GM18861 (cell line): ENCODE measurements around the gene SNCG.
"Not testable (repeated sequence)": the region's sequence is repeated elsewhere in the genome, so short reads cannot be mapped to it uniquely, and the experiment has no call there.

ENCODE experiments used
- ATAC-seq: cut with Tn5 transposase; IDR thresholded peaks from one replicate; pipeline ENCODE4 v1.9.1; 2021; ENCODE audit not compliant: unreplicated experiment

SNCG gene

GRCh38 chr10:86958116-86958900 is at the start of gene SNCG:
TSS of gene SNCG (plus strand) at chr10:86958599. CDS start at chr10:86958698, 99 bp downstream.
- no peak for ATAC-seq

DNA sequence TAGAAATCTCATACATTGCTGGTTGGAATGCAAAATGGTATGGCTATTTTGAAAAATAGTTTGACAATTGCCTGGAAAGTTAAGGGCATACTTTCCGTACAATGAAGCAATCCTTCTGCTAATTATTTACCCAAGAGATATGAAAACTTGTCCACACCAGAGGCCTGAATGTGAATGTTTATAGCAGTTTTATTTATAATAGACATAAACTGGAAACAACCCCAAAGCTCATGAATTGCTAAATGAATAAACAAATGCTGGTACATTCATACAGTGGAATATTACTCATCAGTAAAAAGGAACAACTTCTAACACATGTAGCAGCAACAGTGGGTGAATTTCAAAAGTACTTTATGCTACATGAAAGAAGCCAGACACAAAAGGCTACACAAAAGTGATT is 43.7 kb upstream of the SNCG start:
- ATAC-seq: no peak

GRCh38 chr10:86918022-86918471 is 40.4 kb upstream of the SNCG start:
- ATAC-seq: no peak

GRCh38 chr10:86922553-86922961 is 35.8 kb upstream of the SNCG start:
- no peak for ATAC-seq

DNA sequence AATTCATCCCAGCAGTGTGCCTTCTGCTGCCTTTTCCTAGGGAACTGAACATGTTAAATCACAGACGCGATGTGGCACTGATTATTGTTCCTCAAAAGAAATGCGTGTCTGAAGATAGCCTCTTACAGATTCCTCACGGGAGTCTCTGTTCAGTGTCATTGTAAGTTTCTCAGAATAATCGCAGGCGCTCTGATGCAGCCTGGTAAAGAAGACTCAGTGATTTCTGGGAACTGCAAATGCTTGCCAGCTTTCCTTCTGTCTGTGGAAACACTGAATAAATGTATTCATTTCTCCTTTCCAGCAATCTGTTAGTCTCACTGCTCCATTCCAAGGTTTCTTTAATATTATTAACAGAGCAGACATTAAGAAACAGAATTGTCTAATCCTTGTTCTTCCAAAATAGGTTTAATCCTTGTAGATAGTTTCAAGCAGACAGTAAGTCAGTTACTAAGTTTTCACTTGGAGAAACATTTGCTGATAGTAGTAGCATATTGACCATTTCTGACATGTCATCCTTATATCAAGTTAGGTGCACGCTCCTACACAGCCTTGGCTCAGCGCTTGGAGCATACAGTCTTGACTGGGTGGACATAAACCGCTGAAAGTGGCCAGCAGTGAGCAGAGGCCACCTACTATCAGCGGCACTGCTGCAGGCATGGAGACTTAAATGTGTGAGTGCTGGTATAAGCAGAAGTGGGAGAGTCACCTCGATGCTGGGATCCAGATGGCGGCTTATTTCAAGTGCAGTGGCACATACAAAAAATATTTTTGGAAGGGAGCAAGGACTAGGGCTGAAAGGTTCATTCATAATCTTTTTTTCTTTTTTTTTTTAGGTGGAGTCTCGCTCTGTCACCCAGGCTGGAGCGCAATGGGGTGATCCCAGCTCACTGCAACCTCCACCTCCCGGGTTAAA is 28.7 kb upstream of the SNCG start:
- ATAC-seq: no peak

GRCh38 chr10:86931872-86932271 is 26.5 kb upstream of the SNCG start:
- ATAC-seq: no peak

GRCh38 chr10:86932674-86933073 is 25.7 kb upstream of the SNCG start:
- ATAC-seq: no peak

- ATAC-seq: not testable (repeated sequence)
Measured at GRCh38 chr10:86934162-86934711, 24.2 kb upstream of the SNCG start.

DNA sequence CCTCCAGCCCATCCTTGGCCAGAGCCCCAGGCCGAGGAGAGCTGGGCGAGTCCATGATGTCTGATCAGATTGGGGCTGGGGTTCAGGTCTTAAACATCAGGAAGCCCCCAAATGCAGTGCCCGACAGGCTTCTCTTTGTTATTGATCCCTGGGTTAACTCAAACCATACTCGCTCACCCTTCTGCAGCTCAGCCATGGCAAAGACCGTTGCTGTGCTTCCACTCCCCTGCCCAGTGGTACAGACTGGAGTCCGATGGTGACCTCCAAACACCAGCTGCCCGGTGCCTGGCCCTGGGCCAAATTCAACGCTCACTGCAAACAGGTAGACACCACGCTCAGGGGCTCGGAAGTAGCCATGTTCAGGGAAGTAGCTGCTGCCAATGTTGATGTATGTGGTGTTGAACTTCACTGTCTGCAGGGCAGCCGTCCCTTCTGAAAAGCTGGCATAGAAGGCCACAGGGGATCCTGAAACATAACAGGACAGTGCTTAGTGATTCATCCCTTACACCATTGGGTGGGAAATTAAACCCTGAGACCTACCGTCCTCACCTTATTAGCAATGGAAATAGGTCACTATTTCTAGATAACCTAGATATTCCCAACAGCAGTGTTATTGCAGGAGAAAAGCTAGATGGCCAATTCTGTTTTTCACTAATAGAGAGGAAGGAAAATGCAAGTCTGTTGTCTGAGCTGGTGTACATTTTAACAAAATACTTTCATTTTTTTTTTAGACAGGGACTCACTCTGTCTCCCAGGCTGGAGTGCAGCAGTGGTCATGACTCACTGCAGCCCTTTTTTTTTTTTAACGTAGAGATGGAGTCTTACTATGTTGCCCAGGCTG is 21.5 kb upstream of the SNCG start:
- no peak for ATAC-seq

- ATAC-seq: no peak
Measured at GRCh38 chr10:86937502-86938154, 20.8 kb upstream of the SNCG start.

DNA sequence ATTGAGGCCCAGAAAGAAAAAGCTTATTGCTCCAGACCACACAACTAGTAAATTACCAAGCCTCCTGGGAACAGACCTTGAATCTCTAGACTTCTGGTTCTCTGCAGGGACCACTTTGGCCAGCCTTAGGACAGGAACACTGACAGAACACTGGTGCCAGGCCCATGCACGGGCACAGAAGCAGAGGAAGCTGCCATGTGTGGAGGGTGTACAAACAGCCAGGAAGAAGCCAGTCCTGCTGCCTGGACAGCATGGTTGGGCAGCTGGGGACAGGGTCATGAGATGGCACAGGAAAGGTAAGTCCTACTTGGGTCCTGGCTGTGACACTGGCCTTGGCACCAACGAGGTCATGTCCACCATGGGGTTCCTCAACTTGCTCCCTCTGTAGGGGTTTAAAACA is 20.1 kb upstream of the SNCG start:
- no peak for ATAC-seq

GRCh38 chr10:86940076-86940475 is 18.3 kb upstream of the SNCG start:
- ATAC-seq: not testable (repeated sequence)

GRCh38 chr10:86940677-86941076 is 17.7 kb upstream of the SNCG start:
- ATAC-seq: no peak

DNA sequence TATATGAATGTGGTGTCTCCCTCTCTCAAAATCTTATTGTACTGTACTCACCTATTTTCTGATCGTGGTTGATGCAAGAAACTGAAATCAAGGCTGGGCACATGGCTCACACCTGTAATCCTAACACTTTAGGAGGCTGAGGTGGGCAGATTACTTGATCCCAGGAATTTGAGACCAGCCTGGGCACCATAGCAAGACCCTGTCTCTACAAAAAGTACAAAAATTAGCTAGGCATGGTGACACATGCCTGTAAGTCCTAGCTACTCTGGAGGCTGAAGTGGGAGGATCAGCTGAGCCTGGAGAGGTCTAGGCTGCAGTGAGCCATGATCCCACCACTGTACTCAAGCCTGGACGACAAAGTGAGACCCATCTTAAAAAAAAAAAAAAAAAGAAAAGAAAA is 17.0 kb upstream of the SNCG start:
- no peak for ATAC-seq

DNA sequence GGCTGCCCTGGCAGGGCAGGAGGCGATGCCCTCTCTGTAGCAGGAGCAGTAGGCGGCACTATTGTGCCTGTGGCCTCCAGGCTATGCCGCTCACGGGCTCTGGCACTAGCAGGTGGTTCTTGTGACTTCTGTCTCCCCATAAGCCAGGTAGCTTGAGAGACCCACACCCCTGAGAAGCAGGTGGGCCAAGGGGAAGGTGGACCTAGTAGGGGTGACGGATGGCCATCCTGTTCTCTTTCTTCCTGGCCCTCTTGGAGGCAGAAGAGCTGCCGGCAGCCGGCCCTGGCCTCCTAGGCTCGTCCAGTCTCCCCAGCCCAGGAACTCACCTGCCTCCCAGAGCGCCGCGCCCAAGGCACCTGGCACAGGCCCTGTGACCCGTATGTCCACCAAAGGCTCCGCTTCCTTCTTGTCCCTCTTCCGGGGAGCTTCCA is 16.4 kb upstream of the SNCG start:
- no peak for ATAC-seq

- ATAC-seq: no peak
Measured at GRCh38 chr10:86942441-86943315, 15.7 kb upstream of the SNCG start.

DNA sequence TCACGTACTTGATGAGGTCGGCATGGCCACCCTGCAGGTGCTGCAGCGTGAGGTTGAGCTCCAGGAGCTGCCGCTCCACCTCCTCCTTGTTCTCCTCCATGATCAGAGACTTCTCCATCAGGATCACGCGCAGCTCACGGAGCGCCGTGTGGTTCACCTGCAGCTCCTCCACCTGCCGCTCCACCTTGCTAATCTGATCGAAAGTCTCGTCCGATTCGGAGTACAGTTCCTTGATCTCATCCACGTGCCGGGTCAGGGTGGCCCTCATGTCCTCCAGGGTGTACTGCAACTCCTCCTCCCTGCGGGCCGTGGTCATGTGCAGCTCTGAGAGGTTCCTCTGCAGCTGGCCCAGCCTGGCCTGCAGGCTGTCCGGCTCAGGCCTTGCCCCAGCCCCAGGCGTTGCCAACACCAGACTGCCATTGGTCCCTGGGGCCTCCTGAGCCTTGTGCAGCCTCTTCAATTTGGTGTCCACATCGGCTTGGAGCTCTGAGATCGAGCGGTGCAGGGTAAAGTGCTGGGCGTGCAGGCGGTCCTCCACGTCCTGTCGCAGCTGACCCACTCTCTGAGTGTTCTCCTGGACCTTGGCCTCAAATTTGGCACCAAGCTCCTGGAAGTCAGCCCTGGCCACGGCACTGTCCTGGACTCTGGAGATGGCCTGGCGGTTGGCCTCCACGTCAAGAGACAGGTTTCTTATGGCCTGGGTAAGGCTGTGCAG is 14.9 kb upstream of the SNCG start:
- no peak for ATAC-seq

GRCh38 chr10:86944031-86944419 is 14.4 kb upstream of the SNCG start:
- no peak for ATAC-seq

DNA sequence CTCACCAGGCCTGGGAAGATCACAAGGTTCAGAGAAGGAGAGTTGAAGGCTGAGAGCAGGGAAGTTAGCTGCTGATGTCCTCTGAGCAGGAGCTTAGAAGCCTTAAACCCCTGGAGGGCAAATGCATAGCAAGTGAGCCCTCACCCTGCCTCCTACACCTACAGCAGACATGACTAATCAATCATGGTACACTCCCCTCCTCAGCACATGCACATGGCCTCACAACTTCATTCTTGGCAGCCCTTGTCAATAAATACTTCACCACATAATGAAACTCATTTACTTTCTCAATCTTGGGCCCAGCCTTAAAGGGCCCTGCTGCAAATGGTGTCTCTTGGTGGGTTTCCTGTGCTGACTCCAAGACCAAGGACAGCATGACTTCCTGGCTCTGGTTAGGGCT is 13.9 kb upstream of the SNCG start:
- no peak for ATAC-seq
